HepG2 (cell line): ENCODE measurements around the gene TNRC18. TPM values are rescaled to one million over a fixed set of nuclear protein-coding genes. Genes with fewer than 3 reads are reported as not detected.

Experiments used
- CEBPG ChIP-seq: IDR thresholded peaks from 2 replicates; pipeline ENCODE4 v1.6.1; 2016
- ELF1 ChIP-seq: sonication (generic); formaldehyde crosslinking; IDR thresholded peaks from 2 replicates; pipeline ENCODE4 v1.4.0; 2020; ENCODE audit warnings: missing genetic modification reagents
- ELF3 ChIP-seq: IDR thresholded peaks from 2 replicates; pipeline ENCODE4 v1.6.1; 2016; ENCODE audit warnings: missing genetic modification reagents, missing compliant biosample characterization
- ELF4 ChIP-seq: sonication (generic); formaldehyde crosslinking; IDR thresholded peaks from 2 replicates; pipeline ENCODE4 v1.5.0; 2020; ENCODE audit warnings: missing genetic modification reagents, mild to moderate bottlenecking, moderate library complexity, borderline replicate concordance
- FOXA3 ChIP-seq: IDR thresholded peaks from 2 replicates; pipeline ENCODE4 v1.6.1; 2016; ENCODE audit warnings: missing genetic modification reagents, missing compliant biosample characterization
- KDM5A ChIP-seq: fragments of 200-600 bp; sonication (generic); IDR thresholded peaks from 2 replicates; pipeline ENCODE4 v1.7.0; 2018; ENCODE audit warnings: antibody characterized with exemption, mild to moderate bottlenecking, low read length, borderline replicate concordance
- MAFF ChIP-seq: IDR thresholded peaks from 2 replicates; pipeline ENCODE4 v1.6.1; 2011; ENCODE audit warnings: low read depth, low read length, improper control_type of control experiment
- NR1H2 ChIP-seq: sonication (generic); formaldehyde crosslinking; IDR thresholded peaks from 2 replicates; pipeline ENCODE4 v1.8.1; 2022; ENCODE audit warnings: low read depth, missing genetic modification reagents, borderline replicate concordance
- PBX2 ChIP-seq: IDR thresholded peaks from 2 replicates; pipeline ENCODE4 v1.6.1; 2016; ENCODE audit warnings: control low read depth
- PPARG ChIP-seq: conservative IDR thresholded peaks from 2 replicates; pipeline ENCODE4 v1.6.1; 2016; ENCODE audit warnings: missing biosample characterization, missing genetic modification reagents
- PRPF4 ChIP-seq: fragments of 200-400 bp; formaldehyde crosslinking; IDR thresholded peaks from 2 replicates; pipeline ENCODE4 v1.6.1; 2016; ENCODE audit warnings: low read length, low read depth; ENCODE audit not compliant: poor library complexity, severe bottlenecking
- SMARCC2 ChIP-seq: fragments of 450-650 bp; IDR thresholded peaks from 2 replicates; pipeline ENCODE4 v1.6.1; 2017; ENCODE audit warnings: antibody characterized with exemption, mild to moderate bottlenecking
- STAT5B ChIP-seq: sonication (generic); formaldehyde crosslinking; IDR thresholded peaks from 2 replicates; pipeline ENCODE4 v1.4.0; 2020; ENCODE audit warnings: missing genetic modification reagents
- TBL1XR1 ChIP-seq: fragments of 150-350 bp; IDR thresholded peaks from 2 replicates; pipeline ENCODE4 v1.6.1; 2014; ENCODE audit warnings: borderline replicate concordance, low read length; ENCODE audit not compliant: partially characterized antibody
- ZBTB8A ChIP-seq: sonication (generic); formaldehyde crosslinking; IDR thresholded peaks from 2 replicates; pipeline ENCODE4 v1.4.0; 2020; ENCODE audit warnings: mild to moderate bottlenecking, low read depth, missing genetic modification reagents, borderline replicate concordance
- ZNF234 ChIP-seq: sonication (generic); formaldehyde crosslinking; conservative IDR thresholded peaks from 2 replicates; pipeline ENCODE4 v1.5.1; 2020; ENCODE audit warnings: mild to moderate bottlenecking, missing genetic modification reagents
- ZNF556 ChIP-seq: sonication (generic); formaldehyde crosslinking; IDR thresholded peaks from 2 replicates; pipeline ENCODE4 v1.4.0; 2020; ENCODE audit warnings: mild to moderate bottlenecking, missing genetic modification reagents, borderline replicate concordance
- ZNF572 ChIP-seq: sonication (generic); formaldehyde crosslinking; IDR thresholded peaks from 2 replicates; pipeline ENCODE4 v1.5.1; 2020; ENCODE audit warnings: mild to moderate bottlenecking, missing genetic modification reagents
- ZSCAN20 ChIP-seq: sonication (generic); formaldehyde crosslinking; IDR thresholded peaks from 2 replicates; pipeline ENCODE4 v1.4.0; 2020; ENCODE audit warnings: missing genetic modification reagents, mild to moderate bottlenecking, borderline replicate concordance
- polyA plus RNA-seq, 8 experiments: library from polyadenylated mRNA; depleted of rRNA in 3 of 8; stranded (reverse) in 7 of 8; unstranded in 1 of 8; fragments of >200 nt; fragmentation: Illumina TruSeq in 4 of 8; extraction: Trizol in 4 of 8; gene quantifications; 2 replicates each; pipeline versions ENCODE4 v1.2.1 to v1.2.3, GENCODE V29; 2011 to 2016; ENCODE audit warnings: low read depth in 4 of 8, missing spikeins in 1 of 8, mixed read lengths in 1 of 8; ENCODE audit not compliant: insufficient read depth in 1 of 8
- total RNA-seq, 5 experiments: library from RNA; depleted of rRNA; stranded (reverse); fragments of >200 nt; fragmentation: Illumina TruSeq; extraction: Trizol; gene quantifications; 2 replicates each; pipeline ENCODE4 v1.2.3, GENCODE V29; 2016; ENCODE audit warnings: low read depth in 1 of 5
- TF ChIP-seq, protein P1 (sequence below): sonication (generic); formaldehyde crosslinking; IDR thresholded peaks from 2 replicates; pipeline ENCODE4 v1.4.0; 2020; ENCODE audit warnings: missing genetic modification reagents
- TF ChIP-seq, protein P2 (sequence below): sonication (generic); formaldehyde crosslinking; IDR thresholded peaks from 2 replicates; pipeline ENCODE4 v1.5.0; 2020; ENCODE audit warnings: missing genetic modification reagents
- TF ChIP-seq, protein P3 (sequence below): sonication (generic); formaldehyde crosslinking; IDR thresholded peaks from 2 replicates; pipeline ENCODE4 v1.4.0; 2020; ENCODE audit warnings: missing genetic modification reagents
- TF ChIP-seq, protein P4 (sequence below): sonication (generic); formaldehyde crosslinking; IDR thresholded peaks from 2 replicates; pipeline ENCODE4 v1.5.0; 2020; ENCODE audit warnings: mild to moderate bottlenecking, missing genetic modification reagents, moderate library complexity

The TNRC18 gene
- total and polyA plus RNA-seq, 2 of the 13 experiments (the other 11 are each of a cell fraction or from before 2014, with no cell fraction given), result 11.7 to 17.4 TPM

DNA sequence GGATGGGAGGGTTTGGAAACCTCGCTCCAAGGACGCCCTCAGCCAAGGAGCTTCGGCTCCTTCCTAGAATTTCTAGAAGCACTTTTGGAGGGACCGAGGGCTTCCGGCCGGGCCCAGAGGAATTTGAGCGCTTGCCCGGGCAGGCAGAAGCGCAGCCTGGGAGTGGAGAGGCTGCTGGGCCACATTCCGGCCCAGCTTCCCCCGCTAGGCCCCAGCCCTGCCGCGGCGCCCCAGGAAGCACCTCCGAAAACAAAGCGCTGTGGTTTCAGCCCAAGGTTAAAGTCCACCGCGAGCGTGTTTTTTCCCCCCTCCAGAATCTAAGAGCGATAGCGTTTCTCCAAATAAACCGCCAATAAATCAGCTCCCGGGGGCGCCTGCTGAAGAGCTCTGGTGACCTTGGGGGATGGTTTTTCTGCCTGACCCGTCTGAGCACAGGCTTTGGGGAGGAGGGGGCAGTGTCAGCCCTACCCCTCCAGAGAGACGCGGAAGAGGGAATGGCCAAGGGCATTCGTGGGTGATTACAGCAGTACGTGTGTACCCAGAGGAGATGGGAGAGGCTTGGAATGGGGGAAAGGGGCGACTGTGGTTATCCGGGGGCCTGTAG, 5.7 kb upstream of the TNRC18 start (continued):
- TF ChIP-seq, protein P1, sequence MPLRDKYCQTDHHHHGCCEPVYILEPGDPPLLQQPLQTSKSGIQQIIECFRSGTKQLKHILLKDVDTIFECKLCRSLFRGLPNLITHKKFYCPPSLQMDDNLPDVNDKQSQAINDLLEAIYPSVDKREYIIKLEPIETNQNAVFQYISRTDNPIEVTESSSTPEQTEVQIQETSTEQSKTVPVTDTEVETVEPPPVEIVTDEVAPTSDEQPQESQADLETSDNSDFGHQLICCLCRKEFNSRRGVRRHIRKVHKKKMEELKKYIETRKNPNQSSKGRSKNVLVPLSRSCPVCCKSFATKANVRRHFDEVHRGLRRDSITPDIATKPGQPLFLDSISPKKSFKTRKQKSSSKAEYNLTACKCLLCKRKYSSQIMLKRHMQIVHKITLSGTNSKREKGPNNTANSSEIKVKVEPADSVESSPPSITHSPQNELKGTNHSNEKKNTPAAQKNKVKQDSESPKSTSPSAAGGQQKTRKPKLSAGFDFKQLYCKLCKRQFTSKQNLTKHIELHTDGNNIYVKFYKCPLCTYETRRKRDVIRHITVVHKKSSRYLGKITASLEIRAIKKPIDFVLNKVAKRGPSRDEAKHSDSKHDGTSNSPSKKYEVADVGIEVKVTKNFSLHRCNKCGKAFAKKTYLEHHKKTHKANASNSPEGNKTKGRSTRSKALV (CRISPR knock-in tag), result no peak
- TF ChIP-seq, protein P2, sequence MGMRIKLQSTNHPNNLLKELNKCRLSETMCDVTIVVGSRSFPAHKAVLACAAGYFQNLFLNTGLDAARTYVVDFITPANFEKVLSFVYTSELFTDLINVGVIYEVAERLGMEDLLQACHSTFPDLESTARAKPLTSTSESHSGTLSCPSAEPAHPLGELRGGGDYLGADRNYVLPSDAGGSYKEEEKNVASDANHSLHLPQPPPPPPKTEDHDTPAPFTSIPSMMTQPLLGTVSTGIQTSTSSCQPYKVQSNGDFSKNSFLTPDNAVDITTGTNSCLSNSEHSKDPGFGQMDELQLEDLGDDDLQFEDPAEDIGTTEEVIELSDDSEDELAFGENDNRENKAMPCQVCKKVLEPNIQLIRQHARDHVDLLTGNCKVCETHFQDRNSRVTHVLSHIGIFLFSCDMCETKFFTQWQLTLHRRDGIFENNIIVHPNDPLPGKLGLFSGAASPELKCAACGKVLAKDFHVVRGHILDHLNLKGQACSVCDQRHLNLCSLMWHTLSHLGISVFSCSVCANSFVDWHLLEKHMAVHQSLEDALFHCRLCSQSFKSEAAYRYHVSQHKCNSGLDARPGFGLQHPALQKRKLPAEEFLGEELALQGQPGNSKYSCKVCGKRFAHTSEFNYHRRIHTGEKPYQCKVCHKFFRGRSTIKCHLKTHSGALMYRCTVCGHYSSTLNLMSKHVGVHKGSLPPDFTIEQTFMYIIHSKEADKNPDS (CRISPR knock-in tag), result no peak
- peak; percentile 82; the same call in 1 of the 2 replicates for TF ChIP-seq ELF1
- no peak for TF ChIP-seq TBL1XR1
- TF ChIP-seq ZNF234, result no peak
- TF ChIP-seq CEBPG, result no peak
- TF ChIP-seq MAFF, result no peak
- no peak for TF ChIP-seq ZNF572 (CRISPR knock-in tag)
- TF ChIP-seq, protein P3, sequence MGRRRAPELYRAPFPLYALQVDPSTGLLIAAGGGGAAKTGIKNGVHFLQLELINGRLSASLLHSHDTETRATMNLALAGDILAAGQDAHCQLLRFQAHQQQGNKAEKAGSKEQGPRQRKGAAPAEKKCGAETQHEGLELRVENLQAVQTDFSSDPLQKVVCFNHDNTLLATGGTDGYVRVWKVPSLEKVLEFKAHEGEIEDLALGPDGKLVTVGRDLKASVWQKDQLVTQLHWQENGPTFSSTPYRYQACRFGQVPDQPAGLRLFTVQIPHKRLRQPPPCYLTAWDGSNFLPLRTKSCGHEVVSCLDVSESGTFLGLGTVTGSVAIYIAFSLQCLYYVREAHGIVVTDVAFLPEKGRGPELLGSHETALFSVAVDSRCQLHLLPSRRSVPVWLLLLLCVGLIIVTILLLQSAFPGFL (CRISPR knock-in tag), result no peak
- TF ChIP-seq PRPF4, result peak; percentile 40
- TF ChIP-seq PBX2, result no peak
- TF ChIP-seq, protein P4, sequence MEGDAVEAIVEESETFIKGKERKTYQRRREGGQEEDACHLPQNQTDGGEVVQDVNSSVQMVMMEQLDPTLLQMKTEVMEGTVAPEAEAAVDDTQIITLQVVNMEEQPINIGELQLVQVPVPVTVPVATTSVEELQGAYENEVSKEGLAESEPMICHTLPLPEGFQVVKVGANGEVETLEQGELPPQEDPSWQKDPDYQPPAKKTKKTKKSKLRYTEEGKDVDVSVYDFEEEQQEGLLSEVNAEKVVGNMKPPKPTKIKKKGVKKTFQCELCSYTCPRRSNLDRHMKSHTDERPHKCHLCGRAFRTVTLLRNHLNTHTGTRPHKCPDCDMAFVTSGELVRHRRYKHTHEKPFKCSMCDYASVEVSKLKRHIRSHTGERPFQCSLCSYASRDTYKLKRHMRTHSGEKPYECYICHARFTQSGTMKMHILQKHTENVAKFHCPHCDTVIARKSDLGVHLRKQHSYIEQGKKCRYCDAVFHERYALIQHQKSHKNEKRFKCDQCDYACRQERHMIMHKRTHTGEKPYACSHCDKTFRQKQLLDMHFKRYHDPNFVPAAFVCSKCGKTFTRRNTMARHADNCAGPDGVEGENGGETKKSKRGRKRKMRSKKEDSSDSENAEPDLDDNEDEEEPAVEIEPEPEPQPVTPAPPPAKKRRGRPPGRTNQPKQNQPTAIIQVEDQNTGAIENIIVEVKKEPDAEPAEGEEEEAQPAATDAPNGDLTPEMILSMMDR (CRISPR knock-in tag), result 0 out of 2 replicates have a peak, but pooled peaks have one; percentile 26
- no peak; the same call in 1 of the 2 replicates for TF ChIP-seq ZNF556 (CRISPR knock-in tag)
- no peak for TF ChIP-seq SMARCC2
- no peak; the same call in 1 of the 2 replicates for TF ChIP-seq ZSCAN20 (CRISPR knock-in tag)
- TF ChIP-seq ELF3 (CRISPR knock-in tag), result peak; percentile 74
- no peak; the same call in 1 of the 2 replicates for TF ChIP-seq ZBTB8A (CRISPR knock-in tag)
- TF ChIP-seq ELF4, result peak; percentile 29; the same call in 1 of the 2 replicates
- TF ChIP-seq PPARG, result no peak; the same call in 1 of the 2 replicates
- no peak for TF ChIP-seq STAT5B (CRISPR knock-in tag)
- peak; percentile 72 for TF ChIP-seq FOXA3 (CRISPR knock-in tag)
- TF ChIP-seq KDM5A, result no peak; the same call in 1 of the 2 replicates
- no peak for TF ChIP-seq NR1H2
